DMS153 (cell line): ENCODE results near the gene TAS1R2.
"Not testable (repeated sequence)": the region's sequence is repeated elsewhere in the genome, so short reads cannot be mapped to it uniquely, and the experiment has no call there.

Source experiments
- DNase-seq: peaks from one replicate; lab custom pipeline; 2025; lab: John Stamatoyannopoulos, UW

The TAS1R2 gene

DNA sequence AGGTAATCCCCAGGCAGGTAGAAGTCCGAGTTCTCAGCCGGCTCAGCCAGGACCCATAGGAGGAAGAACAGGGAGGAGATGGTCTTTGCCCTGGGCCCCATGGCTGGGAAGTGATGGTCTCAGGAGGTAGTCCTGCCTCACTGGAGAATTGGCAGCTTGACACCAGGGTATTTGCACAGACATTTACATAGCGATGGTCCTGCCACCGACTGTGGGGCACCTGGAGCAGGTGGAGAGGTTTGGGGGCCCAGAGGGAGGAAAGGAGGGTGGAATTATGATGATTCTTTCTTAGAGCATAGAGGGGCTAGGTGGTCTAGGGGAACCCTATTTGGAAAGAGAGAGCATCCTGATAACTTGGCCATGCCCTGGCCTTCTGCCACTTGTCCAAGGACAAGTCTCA, at the start of gene TAS1R2:
Gene TAS1R2, minus strand, starts transcription at position 101 of the 400 bp plus-strand sequence. Its CDS starts 0 bp downstream, at position 101.
- no peak for DNase-seq

DNA sequence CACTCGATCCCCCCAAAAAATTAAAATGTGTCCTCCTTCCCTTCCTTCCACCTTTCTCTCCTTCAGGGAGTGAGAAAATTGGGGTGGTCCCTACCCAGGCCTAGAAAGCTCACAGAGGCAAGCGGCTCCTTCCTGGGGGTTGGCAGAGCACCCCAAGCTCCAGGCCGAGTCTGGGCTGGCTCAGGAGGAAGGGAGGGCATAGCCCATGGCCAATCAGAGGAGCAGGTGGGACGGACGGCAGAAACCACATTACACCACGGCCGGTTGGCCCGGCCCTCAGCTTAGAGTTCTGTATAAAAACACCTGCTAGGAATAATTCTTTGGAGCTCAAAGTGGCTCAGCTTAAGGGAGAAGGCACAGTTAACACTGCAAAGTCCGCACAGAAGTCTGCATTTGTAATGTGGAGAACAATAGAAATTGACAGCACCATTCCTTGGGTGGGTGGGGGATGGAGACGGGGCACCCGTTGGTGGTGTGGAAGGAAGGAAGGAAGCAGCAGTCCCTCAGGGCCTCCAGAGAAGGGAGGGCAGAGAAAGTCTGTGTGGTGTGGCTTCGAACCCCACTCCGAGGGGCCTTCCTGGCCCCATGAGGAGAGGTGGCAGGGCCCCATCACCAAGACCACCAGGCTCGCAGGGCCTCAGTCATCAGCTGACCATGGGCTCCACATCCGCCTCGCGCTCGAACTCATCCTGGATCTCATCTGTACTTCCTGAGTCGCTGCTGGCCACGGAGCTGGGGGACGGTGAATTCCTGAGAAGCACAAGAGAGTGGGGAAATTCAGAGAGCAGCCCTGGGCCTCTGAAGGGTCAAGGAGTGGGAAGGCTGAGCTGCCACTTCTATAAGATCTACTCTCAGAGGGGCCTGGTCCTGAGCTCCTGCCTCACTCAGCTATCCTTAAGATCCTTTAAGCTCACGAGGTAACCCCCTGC, 48.7 kb upstream of the TAS1R2 start:
- DNase-seq = no peak

DNA sequence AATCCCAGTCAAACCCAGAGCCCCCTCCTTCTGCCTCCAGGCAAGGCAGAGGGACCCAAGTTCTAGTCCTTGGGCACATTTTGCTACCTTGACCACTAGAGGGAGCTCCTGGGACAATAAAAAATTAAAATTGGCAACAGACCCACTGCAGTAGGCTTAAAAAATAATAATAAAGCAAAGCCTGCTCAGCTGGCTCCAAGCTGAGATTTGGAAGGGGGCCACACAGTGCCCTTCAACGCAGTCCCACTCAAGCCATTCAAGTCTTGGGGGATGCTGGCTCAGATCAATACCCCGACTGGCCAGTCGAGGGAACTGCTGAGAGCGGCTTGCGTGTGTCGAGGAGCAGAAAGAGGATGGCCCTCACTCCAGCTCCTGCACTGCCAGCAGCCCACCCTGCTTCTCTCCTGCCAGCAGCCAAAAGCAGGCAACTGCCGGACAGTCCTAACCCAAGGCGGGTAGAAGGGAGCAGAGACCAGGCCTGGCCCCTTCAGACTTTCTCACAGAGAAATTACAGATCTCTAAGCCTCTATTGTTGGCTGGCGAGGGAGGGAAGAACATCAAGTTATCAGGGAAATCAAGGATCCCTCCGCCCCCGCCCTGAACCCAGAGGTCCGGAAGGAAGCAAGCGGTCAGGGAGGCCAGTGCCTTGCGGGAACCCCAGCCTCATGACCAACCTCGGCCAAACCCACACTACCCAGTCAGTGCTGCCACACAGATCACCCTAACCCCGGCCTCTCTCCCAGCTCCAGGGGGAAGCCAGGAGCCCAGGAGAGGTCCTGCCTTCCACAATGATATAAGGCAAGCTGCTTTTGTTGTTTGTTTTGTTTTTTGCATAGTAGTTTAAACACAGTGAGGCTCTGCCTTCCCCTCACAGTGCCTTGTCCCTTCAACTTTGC, 47.8 kb upstream of the TAS1R2 start:
- DNase-seq = peak; percentile 6

DNA sequence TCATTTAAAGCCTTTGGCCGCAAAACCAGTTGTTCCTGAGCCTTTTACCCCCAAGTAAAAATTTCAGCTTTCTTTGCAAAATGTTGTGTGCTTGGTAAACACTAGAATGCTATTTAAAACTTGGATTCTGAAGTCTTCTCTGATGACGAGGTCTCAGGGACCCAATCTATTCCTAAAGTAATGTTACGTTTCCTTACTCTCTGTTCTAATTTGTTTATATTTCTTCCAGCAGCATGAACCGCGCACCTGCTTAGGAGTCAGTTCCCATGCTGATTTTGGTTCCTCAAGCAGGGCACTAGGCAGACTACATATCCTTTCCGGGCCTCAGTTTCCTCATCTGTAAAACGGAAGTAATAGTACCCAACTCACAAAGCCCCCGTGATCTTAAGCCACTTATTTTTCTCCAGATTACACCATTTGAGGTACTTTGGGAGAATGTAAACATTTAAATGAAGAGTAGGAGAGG, 43.9 kb upstream of the TAS1R2 start:
- no peak for DNase-seq

DNA sequence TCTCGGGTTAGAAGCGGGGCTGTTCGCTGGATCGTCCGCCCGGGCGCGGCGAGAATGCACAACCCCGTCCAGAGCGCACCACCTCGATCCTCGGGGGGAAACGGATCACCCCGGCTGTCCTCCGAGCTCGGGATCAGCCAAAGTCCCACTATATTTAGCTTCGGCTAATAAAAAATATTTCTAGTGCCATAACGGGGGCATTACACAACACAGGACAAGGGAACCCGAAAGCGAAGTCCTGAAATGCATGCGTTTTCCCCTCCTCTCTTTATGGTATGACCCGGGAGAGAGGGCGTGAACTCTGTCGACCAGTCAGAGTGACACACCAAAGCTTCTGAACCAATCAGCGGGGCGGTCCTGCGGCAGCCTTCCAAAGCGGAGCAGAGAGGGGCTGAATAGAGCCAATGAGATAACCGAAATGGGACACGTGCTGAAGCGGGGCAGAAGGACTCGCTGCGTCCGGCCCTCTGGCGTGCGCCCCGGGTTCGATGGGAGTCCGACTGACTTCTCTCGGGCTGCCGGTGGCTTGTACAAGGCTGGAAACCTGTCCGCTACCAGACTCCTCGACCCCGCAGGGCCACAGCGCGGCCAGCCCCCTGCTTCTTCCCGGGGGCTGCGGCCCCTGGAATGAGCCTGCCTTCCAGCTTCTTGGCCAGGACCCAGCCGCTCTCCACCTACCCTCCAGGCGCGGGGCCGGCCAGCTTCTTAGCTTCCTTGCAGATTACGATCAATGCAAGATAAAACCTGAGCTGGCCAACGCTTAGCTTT, 43.2 kb upstream of the TAS1R2 start, which contains the start of gene ALDH4A1:
Gene ALDH4A1, minus strand, starts transcription at position 33 of the 768 bp plus-strand sequence. Its CDS starts 32 bp downstream, at position 1.
- DNase-seq = peak; percentile 96

DNA sequence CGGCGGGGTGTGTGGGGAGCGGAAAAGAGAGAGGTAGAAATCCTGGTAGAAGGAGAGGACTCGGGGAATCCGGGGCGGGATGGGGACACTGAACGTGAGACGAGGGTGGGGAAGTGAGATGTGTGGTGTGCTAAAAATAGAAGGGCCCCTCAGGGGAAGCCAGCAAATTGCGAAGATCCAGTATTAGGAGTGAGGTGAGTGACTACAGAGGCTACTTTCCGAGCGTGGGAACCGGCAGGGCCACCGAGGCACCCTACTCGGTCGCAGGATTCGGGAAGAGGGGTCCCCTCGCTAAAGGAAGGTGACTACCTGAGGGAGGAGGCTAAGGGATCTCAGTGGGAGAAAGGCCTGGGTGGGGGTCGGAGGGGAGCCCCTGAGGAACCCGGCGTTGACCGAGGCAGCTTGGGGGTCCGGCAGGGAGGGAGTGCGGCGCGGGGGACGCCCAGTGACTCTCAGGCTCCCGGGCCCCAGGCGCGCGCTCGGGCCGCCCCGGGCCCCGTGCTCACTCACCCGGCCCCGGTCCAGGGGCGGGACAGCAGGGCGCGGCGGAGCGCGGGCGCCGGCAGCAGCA, 42.6 kb upstream of the TAS1R2 start:
- no peak for DNase-seq

DNA sequence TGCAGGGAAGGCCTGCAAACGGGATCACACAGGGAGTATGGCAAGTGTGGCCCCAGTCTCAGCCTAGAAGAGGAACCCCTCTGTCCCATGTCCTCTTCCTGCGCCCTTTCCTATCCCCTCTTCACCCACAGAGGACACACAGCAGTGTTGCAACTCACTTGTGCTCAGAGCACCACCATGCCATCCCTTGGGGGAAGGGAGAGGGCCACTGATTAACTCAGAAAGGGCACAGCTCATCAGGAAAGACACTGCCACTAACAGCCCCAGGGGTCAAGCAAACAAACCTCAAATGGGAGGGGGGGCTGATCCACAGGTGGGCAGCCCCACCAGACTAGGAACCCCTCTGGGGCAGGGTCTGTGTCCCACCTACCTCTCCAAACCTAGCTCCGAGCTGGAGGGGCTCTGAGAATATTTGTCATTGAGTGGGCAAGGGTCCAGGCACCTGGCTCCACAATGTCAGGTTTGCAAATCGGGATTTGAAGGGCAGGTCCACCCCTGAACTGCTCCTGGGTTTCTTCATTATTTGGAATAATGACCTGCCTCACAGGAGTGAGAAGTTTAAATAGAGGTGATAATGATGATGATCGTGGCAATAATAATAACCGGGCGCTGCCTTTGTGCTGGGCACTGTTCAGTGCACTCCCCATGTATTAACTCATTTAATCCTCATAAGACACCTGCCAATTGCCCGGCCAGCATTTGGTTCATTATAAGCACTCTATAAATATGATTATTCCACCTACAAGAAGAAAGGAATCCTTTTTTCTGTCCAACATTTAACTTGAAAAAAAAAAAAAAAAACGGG, 41.9 kb upstream of the TAS1R2 start:
- DNase-seq = no peak

DNA sequence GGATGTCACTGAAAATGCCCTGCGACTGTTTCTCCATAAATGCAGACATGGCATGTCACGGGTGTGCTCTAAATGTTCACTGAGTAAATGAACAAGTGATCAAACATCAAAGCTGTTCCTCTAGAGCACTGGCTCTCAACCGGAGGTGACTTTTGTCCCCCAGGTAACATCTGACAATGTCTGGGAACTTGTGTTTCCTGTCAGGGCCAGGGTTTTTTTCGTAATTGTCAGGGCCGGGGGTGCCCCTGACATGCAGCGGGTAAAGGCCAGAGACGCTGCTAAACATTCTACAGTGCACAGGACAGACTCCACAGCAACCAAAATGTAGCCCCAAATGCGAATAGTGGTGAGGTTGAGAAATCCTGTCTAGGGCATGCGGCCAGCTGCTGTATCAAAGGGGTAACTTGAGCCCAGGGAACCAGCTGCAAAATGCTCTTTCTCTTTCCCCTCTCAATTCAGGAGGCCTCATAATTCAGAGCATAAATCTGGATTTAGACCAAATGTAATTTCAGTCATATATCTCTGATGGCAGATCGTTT, 40.9 kb upstream of the TAS1R2 start:
- DNase-seq = no peak

DNA sequence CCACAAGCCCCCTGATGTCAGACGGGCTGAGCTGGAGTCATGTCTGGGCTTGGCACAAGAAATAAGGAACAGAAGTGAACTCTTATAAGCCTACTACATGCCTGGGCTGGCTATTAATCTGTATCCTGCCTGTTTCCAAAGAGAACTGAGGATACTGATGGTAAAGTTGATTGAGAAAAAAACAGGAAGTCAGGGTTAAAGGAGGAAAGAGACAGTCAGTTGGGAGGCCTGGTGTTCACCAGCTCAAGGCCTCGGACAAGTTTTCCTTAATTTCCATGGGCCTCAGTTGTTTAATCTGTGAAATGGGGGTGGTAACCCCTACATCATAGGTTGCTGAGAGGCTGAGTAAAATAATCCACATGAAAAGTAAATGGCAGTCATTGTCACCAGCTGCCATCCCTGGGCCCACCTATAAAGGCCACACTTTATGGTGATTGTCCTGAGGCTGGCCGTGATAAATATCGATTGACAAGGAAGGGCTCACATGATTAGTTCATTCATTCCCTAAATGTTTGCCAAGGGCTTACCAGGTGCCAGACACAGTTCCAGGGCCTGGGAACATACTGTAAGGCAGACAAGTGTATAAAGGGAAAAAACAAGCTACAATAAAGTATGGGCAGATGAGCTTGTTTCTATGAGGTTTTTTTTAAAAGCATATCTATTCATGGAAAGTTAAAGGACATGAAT, 40.0 kb upstream of the TAS1R2 start:
- no peak for DNase-seq

DNA sequence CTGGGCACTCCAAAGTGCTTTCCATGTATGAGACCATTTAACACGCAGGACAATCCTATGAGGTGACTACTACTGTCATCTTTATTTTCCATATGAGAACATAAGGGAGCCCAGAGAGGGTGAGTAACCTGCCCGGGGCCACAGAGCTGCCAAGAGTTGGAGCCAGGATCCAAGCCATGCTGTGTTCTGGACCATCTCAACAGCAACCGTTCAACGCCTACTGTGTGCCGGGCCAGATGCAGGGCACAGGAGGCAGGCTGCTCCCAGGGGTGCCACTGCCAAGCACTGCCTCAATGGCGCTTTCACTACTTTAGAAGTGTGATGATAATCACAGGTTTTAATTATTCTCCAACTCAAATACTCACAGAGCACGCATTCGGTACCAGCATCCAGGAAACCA, 39.1 kb upstream of the TAS1R2 start:
- no peak for DNase-seq

DNA sequence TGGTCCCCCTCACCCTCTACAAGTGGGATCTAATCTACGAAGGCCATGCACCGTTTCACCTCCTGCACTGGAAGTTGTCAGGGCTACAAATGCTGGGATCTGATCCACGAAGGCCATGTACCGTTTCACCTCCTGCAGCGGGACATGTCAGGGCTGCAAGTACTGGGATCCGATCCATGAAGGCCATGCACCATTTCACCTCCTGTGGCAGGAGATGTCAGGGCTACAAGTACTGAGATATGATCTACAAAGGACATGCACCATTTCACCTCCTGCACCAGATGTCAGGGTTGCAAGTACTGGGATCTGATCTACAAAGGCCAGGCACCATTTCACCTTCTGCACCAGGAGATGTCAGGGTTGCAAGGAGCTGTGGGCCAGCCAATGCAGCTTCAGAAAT, 35.9 kb upstream of the TAS1R2 start:
- no peak for DNase-seq

DNA sequence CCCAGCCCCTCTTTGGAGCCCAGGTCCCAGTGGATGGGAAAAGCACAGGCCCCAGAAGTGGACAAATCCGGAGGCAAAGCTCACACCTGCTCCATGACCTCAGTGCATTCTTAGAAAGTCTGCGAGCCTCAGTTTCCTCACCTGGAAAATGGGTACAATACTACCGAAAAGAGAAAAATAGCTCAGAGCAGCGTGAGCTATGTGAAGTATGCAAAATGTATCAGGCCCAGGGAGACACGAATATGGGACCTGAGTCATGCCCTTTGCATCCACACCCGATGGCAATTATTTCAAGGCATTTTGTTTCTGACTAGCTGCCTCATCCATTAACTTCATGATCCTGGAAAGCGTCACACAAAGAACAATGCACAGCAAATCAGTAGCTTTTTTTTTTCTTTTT, 33.7 kb upstream of the TAS1R2 start:
- DNase-seq = no peak

DNA sequence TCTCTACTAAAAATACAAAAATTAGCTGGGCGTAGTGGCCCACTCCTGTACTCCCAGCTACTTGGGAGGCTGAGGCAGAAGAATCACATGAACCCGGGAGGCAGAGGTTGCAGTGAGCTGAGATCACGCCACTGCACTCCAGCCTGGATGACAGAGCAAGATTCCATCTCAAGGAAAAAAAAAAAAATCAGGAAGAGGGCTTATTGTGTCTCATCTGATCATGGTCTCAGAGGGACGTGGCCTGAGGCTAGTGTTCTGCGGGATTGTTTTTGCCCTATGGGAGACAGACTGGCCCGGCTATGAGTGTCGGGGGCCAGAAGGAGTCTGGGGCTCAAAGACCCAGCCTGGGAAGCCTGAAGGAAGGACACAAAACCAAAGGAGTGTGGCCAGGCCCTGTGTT, 32.4 kb upstream of the TAS1R2 start:
- DNase-seq = not testable (repeated sequence)

DNA sequence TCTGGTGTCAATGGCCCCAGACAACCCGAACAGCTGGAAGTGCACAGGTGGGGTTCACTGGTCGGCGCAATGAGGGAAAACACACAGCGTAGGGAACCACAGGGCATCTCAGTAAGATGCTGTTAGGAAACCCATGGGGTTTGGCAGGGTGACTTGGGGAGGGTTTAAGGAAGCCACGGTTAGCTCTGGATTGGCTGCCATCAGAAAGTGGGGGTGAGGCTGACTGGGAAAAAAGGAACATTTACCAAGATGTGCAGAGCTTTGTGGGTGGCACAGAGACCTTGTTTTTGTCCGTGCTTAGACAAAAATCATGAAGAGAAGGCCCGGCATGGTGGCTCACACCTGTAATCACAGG, 31.9 kb upstream of the TAS1R2 start:
- DNase-seq = no peak

DNA sequence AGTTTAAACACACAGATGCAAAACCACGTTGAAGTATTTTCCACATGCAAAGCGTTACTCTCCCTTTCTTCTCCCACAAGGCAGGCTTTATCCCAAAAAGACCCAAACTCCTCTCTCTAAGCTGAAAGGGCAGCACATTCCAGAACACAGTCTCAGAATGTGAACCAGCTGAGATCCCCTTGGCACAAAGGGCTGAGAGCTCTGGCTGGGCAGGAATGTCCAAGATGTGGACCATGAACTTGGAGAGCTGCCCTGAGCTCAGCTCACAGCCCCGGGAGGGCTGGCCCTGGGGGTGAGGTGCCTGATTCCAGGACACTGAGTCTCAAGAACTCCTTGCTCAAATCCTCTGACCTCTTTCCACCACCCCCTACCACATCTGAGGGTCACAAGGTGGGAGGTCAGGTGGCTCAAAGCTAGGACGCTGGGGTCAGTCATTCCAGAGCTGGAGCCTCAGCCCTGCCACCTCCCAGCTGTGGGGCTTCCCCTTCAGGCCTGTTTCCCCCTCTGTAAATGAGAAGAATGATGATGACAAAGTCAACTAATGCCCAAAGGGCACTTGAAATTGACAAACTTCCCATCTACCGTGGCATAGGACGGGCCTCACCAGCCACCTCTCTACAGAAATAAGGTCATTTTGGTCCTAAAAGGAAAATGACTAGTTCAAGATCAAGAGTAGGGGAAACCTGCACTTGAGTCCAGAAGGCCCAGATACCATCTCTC, 31.4 kb upstream of the TAS1R2 start:
- no peak for DNase-seq

DNA sequence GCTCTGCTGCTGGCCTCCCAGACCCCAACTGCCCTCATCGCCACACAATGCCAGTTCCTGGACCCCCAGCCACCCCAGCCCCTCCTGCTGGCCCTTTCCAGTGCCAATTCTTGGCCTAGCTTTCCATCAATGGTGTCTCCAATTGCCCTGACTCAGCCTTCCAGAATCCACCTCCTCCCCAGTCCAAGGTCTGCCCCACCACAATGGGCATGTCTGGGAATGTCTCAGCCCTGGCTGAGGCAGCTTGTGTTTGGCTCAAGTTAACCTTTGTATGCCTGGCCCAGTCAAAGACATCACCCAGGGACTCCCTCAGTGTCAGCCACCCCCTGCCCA, 26.5 kb upstream of the TAS1R2 start:
- no peak for DNase-seq

DNA sequence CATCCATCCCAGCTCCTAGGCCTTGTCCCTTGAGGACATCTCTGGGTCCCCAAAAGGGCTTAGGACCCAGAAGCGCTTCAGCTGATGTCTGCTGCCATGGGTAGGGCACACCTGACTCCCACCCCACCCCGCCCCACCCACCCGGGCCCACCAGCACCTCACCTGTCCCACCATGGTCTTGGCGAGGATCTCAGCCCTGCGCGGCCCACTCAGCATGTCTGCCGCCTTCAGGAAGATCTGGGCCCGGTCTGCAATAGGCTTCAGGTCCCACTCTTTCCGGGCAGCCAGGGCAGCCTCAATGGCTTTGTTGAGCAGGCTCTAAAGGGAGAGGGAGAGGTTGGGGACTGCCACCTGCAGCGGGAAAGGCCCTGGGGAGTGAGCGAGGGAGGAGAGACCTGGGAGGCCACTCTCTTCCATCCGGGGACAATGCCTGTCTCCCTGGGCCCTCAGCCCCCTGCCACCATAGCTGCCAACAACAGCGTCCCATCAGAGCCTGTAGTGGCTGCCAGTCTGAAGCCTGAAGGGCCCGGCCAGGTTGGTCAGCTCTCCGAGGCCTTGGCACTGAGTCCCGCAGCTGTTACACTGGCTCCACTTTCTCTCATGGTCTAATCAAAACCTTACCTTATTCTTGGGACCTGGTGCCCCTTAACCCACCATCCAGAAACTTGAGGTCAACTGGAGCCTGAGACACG, 26.0 kb upstream of the TAS1R2 start:
- DNase-seq = no peak

DNA sequence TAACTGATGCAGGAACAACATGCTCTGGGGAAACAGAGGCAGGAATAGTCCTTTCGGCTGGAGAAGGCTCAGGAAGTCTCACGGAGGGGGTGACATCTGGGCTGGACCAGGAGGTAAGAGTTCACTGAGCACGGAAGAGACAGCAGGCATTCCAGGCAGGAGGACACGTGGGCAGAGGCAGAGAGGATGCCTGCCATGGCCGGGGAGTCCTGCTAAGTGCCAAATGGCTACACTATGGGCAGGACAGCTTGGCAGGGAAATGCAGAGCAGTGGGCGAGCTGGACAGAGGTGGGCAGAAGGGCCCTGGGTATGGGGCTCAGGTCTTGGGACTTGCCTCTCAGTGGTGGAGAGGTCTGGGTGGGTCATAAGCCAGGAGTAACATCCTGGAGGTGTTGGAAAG, 25.3 kb upstream of the TAS1R2 start:
- DNase-seq = no peak

DNA sequence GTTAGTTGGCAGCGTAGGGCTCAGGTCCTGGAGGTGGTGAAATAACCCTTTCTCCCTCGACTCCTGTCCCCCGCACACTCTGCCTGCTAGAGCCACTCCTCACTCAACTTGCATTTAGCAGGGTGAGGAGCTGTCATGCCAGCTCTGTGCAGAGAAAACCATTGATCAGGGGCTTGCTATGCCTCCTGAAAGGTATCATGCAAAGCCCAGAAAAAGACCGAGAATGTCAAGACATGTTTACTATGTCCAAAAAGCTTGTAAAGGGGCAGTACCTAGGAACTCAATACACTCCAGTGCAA, 24.9 kb upstream of the TAS1R2 start:
- no peak for DNase-seq
